HAP-1 (cell line): ENCODE measurements around the gene RASGRF1.
A peak's percentile ranks its signal among the peaks of the same experiment; 100 is the strongest.

ENCODE experiments used
- DNase-seq, 2 experiments: peaks; one replicate each; pipeline ENCODE4 v3.0.0-alpha.2; 2016 to 2020; ENCODE audit warnings: low spot score in 2 of 2
- H3K27me3 ChIP-seq: fragments of 250-450 bp; sonication (Bioruptor Pico); 2 replicates; pipeline ENCODE4 v1.5.1; 2020; ENCODE audit warnings: low read depth, mild to moderate bottlenecking, moderate library complexity
- H3K36me3 ChIP-seq: fragments of 250-450 bp; sonication (Bioruptor Pico); replicated peaks from 2 replicates; pipeline ENCODE4 v1.5.1; 2020; ENCODE audit warnings: mild to moderate bottlenecking
- H3K4me1 ChIP-seq: fragments of 250-450 bp; sonication (Bioruptor Pico); 2 replicates; pipeline ENCODE4 v1.5.1; 2020; ENCODE audit warnings: mild to moderate bottlenecking
- H3K4me3 ChIP-seq: fragments of 250-450 bp; sonication (Bioruptor Pico); 2 replicates; pipeline ENCODE4 v1.5.1; 2020; ENCODE audit warnings: mild to moderate bottlenecking, moderate library complexity
- H3K9me3 ChIP-seq: fragments of 250-450 bp; sonication (Bioruptor Pico); 2 replicates; pipeline ENCODE4 v1.5.1; 2020; ENCODE audit warnings: mild to moderate bottlenecking, moderate library complexity
- in situ Hi-C: fragments of 300-500 bp; cut with MboI; formaldehyde crosslinking; loops from 3 replicates; pipeline ENCODE4 v1.14.3; 2020; ENCODE audit warnings: low sequenced_read_pairs, inconsistent platforms, mixed read lengths

The RASGRF1 gene

GRCh38 chr15:79017953-79018352 is 72.6 kb downstream of the RASGRF1 start:
- in situ Hi-C loops = no loop called here
- H3K36me3 ChIP-seq = no peaks in the 10 kb centered on the region

GRCh38 chr15:79016527-79017170 is 73.9 kb downstream of the RASGRF1 start:
- H3K4me3 ChIP-seq = no peak overlapping the region
- H3K4me1 ChIP-seq = no peaks in the 10 kb centered on the region
- DNase-seq = no peak
- no peaks in the 10 kb centered on the region for H3K36me3 ChIP-seq
- in situ Hi-C loops = no loop called here
- peaks cover 16% of the 10 kb centered on the region for H3K27me3 ChIP-seq
- H3K9me3 ChIP-seq = no peaks in the 10 kb centered on the region

More at GRCh38 chr15:79017953-79018352, 72.6 kb downstream of the RASGRF1 start:
- no peak for DNase-seq
- H3K4me3 ChIP-seq = no peak overlapping the region
- H3K4me1 ChIP-seq = no peaks in the 10 kb centered on the region
- H3K27me3 ChIP-seq = peaks cover 12% of the 10 kb centered on the region
- no peaks in the 10 kb centered on the region for H3K9me3 ChIP-seq

- no peak for DNase-seq
- in situ Hi-C loops = no loop called here
- peaks cover 16% of the 10 kb centered on the region for H3K27me3 ChIP-seq
These were observed 75.2 kb downstream of the RASGRF1 start for GRCh38 chr15:79015416-79015815.

GRCh38 chr15:79010278-79010677 is 80.3 kb downstream of the RASGRF1 start:
- in situ Hi-C loops = no loop called here
- DNase-seq = no peak
- Histone ChIP-seq H3K9me3 (no peaks in the 10 kb centered on the region), H3K4me3 (no peak overlapping the region), H3K4me1 (no peaks in the 10 kb centered on the region), H3K27me3 (peaks cover 16% of the 10 kb centered on the region), H3K36me3 (no peaks in the 10 kb centered on the region)

More at GRCh38 chr15:79015416-79015815, 75.2 kb downstream of the RASGRF1 start:
- Histone ChIP-seq H3K36me3 (no peaks in the 10 kb centered on the region), H3K4me3 (no peak overlapping the region), H3K4me1 (no peaks in the 10 kb centered on the region), H3K9me3 (no peaks in the 10 kb centered on the region)

- H3K36me3 ChIP-seq = no peaks in the 10 kb centered on the region
- H3K27me3 ChIP-seq = peaks cover 14% of the 10 kb centered on the region
- in situ Hi-C loops = no loop called here
- H3K4me3 ChIP-seq = no peak overlapping the region
- no peaks in the 10 kb centered on the region for H3K9me3 ChIP-seq
- no peak for DNase-seq
- H3K4me1 ChIP-seq = no peaks in the 10 kb centered on the region
These were observed 81.2 kb downstream of the RASGRF1 start for GRCh38 chr15:79009379-79009778.

GRCh38 chr15:79008659-79009058 is 81.9 kb downstream of the RASGRF1 start:
- no peak for DNase-seq
- Histone ChIP-seq H3K4me3 (no peak overlapping the region), H3K27me3 (peaks cover 7% of the 10 kb centered on the region), H3K36me3 (no peaks in the 10 kb centered on the region), H3K4me1 (no peaks in the 10 kb centered on the region), H3K9me3 (no peaks in the 10 kb centered on the region)
- in situ Hi-C loops = no loop called here

GRCh38 chr15:79007066-79007465 is 83.5 kb downstream of the RASGRF1 start:
- no peaks in the 10 kb centered on the region for H3K4me1 ChIP-seq

GRCh38 chr15:79006071-79006470 is 84.5 kb downstream of the RASGRF1 start:
- H3K4me1 ChIP-seq = no peaks in the 10 kb centered on the region
- in situ Hi-C loops = no loop called here
- no peak overlapping the region for H3K4me3 ChIP-seq
- H3K36me3 ChIP-seq = no peaks in the 10 kb centered on the region
- 0 out of 2 replicates have a peak, but pooled peaks cover under 1% of the 10 kb centered on the region for H3K27me3 ChIP-seq
- H3K9me3 ChIP-seq = no peaks in the 10 kb centered on the region
- no peak for DNase-seq

More at GRCh38 chr15:79007066-79007465, 83.5 kb downstream of the RASGRF1 start:
- in situ Hi-C loops = no loop called here
- peak in 1 of 2 experiments; percentile 77 for DNase-seq
- Histone ChIP-seq H3K36me3 (no peaks in the 10 kb centered on the region), H3K9me3 (no peaks in the 10 kb centered on the region), H3K27me3 (no peaks in the 10 kb centered on the region; the same call in 1 of the 2 replicates), H3K4me3 (no peak overlapping the region)

- Histone ChIP-seq H3K4me3 (no peak overlapping the region), H3K36me3 (no peaks in the 10 kb centered on the region), H3K4me1 (no peaks in the 10 kb centered on the region), H3K9me3 (no peaks in the 10 kb centered on the region), H3K27me3 (0 out of 2 replicates have a peak, but pooled peaks cover 5% of the 10 kb centered on the region)
- no peak for DNase-seq
- in situ Hi-C loops = no loop called here
These were observed 86.2 kb downstream of the RASGRF1 start for GRCh38 chr15:79004336-79004735.

- Histone ChIP-seq H3K4me1 (no peaks in the 10 kb centered on the region), H3K36me3 (no peaks in the 10 kb centered on the region), H3K9me3 (no peaks in the 10 kb centered on the region), H3K27me3 (0 out of 2 replicates have a peak, but pooled peaks cover 5% of the 10 kb centered on the region), H3K4me3 (no peak overlapping the region)
- in situ Hi-C loops = no loop called here
- no peak for DNase-seq
These were observed 86.7 kb downstream of the RASGRF1 start for GRCh38 chr15:79003896-79004295.

GRCh38 chr15:79003301-79003700 is 87.3 kb downstream of the RASGRF1 start:
- H3K9me3 ChIP-seq = no peaks in the 10 kb centered on the region
- no peaks in the 10 kb centered on the region for H3K4me1 ChIP-seq
- H3K36me3 ChIP-seq = no peaks in the 10 kb centered on the region
- no peak overlapping the region for H3K4me3 ChIP-seq
- in situ Hi-C loops = no loop called here
- DNase-seq = no peak
- peaks cover 6% of the 10 kb centered on the region; the same call in 1 of the 2 replicates for H3K27me3 ChIP-seq

- Histone ChIP-seq H3K27me3 (peaks cover 8% of the 10 kb centered on the region; the same call in 1 of the 2 replicates), H3K4me1 (no peaks in the 10 kb centered on the region), H3K9me3 (no peaks in the 10 kb centered on the region), H3K4me3 (no peak overlapping the region), H3K36me3 (no peaks in the 10 kb centered on the region)
- in situ Hi-C loops = no loop called here
- no peak for DNase-seq
These were observed 88.0 kb downstream of the RASGRF1 start for GRCh38 chr15:79002581-79002980.

- in situ Hi-C loops = no loop called here
- no peaks in the 10 kb centered on the region for H3K36me3 ChIP-seq
- peaks cover 8% of the 10 kb centered on the region; the same call in 1 of the 2 replicates for H3K27me3 ChIP-seq
- H3K9me3 ChIP-seq = no peaks in the 10 kb centered on the region
- H3K4me3 ChIP-seq = no peak overlapping the region
- no peak for DNase-seq
- H3K4me1 ChIP-seq = no peaks in the 10 kb centered on the region
These were observed 90.9 kb downstream of the RASGRF1 start for GRCh38 chr15:78999636-79000035.

GRCh38 chr15:78998526-78998925 is 92.1 kb downstream of the RASGRF1 start:
- Histone ChIP-seq H3K4me1 (no peaks in the 10 kb centered on the region), H3K36me3 (no peaks in the 10 kb centered on the region), H3K27me3 (peaks cover 8% of the 10 kb centered on the region; the same call in 1 of the 2 replicates), H3K4me3 (no peak overlapping the region), H3K9me3 (no peaks in the 10 kb centered on the region)
- in situ Hi-C loops = no loop called here
- no peak for DNase-seq
